Loucy (cell line): Measurements from ENCODE around the gene GCKR.
"Not testable (repeated sequence)": the region's sequence is repeated elsewhere in the genome, so short reads cannot be mapped to it uniquely, and the experiment has no call there.

Experiments
- H2AFZ ChIP-seq: fragments of 200-600 bp; sonication (generic); 2 replicates; pipeline ENCODE4 v1.6.0; 2016; ENCODE audit warnings: antibody characterized with exemption, mild to moderate bottlenecking, low read length, moderate library complexity
- H3F3A ChIP-seq: fragments of 200-600 bp; 2 replicates; pipeline ENCODE4 v1.6.0; 2016; ENCODE audit warnings: antibody characterized with exemption, low read depth, mild to moderate bottlenecking
- H3K27me3 ChIP-seq: fragments of 200-600 bp; sonication (generic); 2 replicates; pipeline ENCODE4 v1.6.1; 2014; ENCODE audit warnings: low read length, mild to moderate bottlenecking; ENCODE audit not compliant: insufficient read depth, poor library complexity, severe bottlenecking
- H3K36me3 ChIP-seq: fragments of 200-600 bp; sonication (generic); 2 replicates; pipeline ENCODE4 v1.6.1; 2016; ENCODE audit warnings: low read length; ENCODE audit not compliant: insufficient read depth
- H3K4me1 ChIP-seq: fragments of 200-600 bp; sonication (generic); 2 replicates; pipeline ENCODE4 v1.5.1; 2014; ENCODE audit warnings: low read length, mild to moderate bottlenecking; ENCODE audit not compliant: insufficient read depth, poor library complexity, severe bottlenecking
- H3K4me2 ChIP-seq: fragments of 200-600 bp; sonication (generic); 2 replicates; pipeline ENCODE4 v1.6.0; 2014; ENCODE audit warnings: antibody characterized with exemption, low read length, low read depth, mild to moderate bottlenecking; ENCODE audit not compliant: poor library complexity, severe bottlenecking
- H3K4me3 ChIP-seq: fragments of 200-600 bp; sonication (generic); 2 replicates; pipeline ENCODE4 v1.5.1; 2014; ENCODE audit warnings: low read length, mild to moderate bottlenecking, mixed read lengths; ENCODE audit not compliant: poor library complexity, severe bottlenecking
- H3K79me2 ChIP-seq: fragments of 200-600 bp; sonication (generic); 2 replicates; pipeline ENCODE4 v1.6.1; 2014; ENCODE audit warnings: low read length; ENCODE audit not compliant: insufficient read depth
- H3K9ac ChIP-seq: fragments of 200-600 bp; sonication (generic); 2 replicates; pipeline ENCODE4 v1.6.0; 2014; ENCODE audit warnings: mild to moderate bottlenecking, low read depth, low read length, moderate library complexity; ENCODE audit not compliant: poor library complexity, severe bottlenecking
- H3K9me2 ChIP-seq: fragments of 200-600 bp; sonication (generic); replicated peaks from 2 replicates; pipeline ENCODE4 v1.6.1; 2016; ENCODE audit warnings: low read depth, low read length, mixed read lengths
- H3K9me3 ChIP-seq: fragments of 200-600 bp; sonication (generic); 2 replicates; pipeline ENCODE4 v1.6.1; 2014; ENCODE audit warnings: mild to moderate bottlenecking, antibody characterized with exemption, low read length, low read depth; ENCODE audit not compliant: insufficient read depth
- H4K20me1 ChIP-seq: fragments of 200-600 bp; sonication (generic); 2 replicates; pipeline ENCODE4 v1.6.0; 2014; ENCODE audit warnings: antibody characterized with exemption, low read length, mild to moderate bottlenecking; ENCODE audit not compliant: insufficient read depth, poor library complexity, severe bottlenecking
- CTCF ChIP-seq: fragments of 200-600 bp; sonication (generic); conservative IDR thresholded peaks from 2 replicates; pipeline ENCODE4 v1.5.1; 2014; ENCODE audit warnings: mild to moderate bottlenecking, antibody characterized with exemption, low read length
- EZH2phosphoT487 ChIP-seq: fragments of 200-600 bp; IDR thresholded peaks from 2 replicates; pipeline ENCODE4 v1.6.1; 2018; ENCODE audit warnings: antibody characterized with exemption, mild to moderate bottlenecking, moderate library complexity, borderline replicate concordance

GCKR gene

GRCh38 chr2:27551514-27551913 lies 54.9 kb downstream of the GCKR start:
- Histone ChIP-seq H3K79me2 (no peaks in the 10 kb centered on the region), H3F3A (no peaks in the 10 kb centered on the region), H3K4me3 (no peak overlapping the region), H3K9me2 (no peaks in the 10 kb centered on the region), H3K4me1 (no peaks in the 10 kb centered on the region), H3K27me3 (no peaks in the 10 kb centered on the region), H3K36me3 (no peaks in the 10 kb centered on the region), H4K20me1 (no peaks in the 10 kb centered on the region), H3K4me2 (no peak overlapping the region), H3K9me3 (no peaks in the 10 kb centered on the region), H3K9ac (no peak overlapping the region), H2AFZ (no peak overlapping the region)
- TF ChIP-seq EZH2phosphoT487 (no peak), CTCF (no peak)

- no peaks in the 10 kb centered on the region for H3K27me3 ChIP-seq
- TF ChIP-seq EZH2phosphoT487 = no peak
- no peak for TF ChIP-seq CTCF
- H2AFZ ChIP-seq = no peak overlapping the region
- no peaks in the 10 kb centered on the region for H3F3A ChIP-seq
- no peak overlapping the region for H3K9ac ChIP-seq
- no peaks in the 10 kb centered on the region for H3K9me3 ChIP-seq
- H3K36me3 ChIP-seq = no peaks in the 10 kb centered on the region
- H3K79me2 ChIP-seq = no peaks in the 10 kb centered on the region
- H3K4me2 ChIP-seq = no peak overlapping the region
- H4K20me1 ChIP-seq = no peaks in the 10 kb centered on the region
- H3K9me2 ChIP-seq = no peaks in the 10 kb centered on the region
- H3K4me1 ChIP-seq = no peaks in the 10 kb centered on the region
- no peak overlapping the region for H3K4me3 ChIP-seq
These were observed 56.3 kb downstream of the GCKR start for GRCh38 chr2:27552941-27553340.

- H3K4me1 ChIP-seq, H3K79me2 ChIP-seq, H3K4me3 ChIP-seq, H3K27me3 ChIP-seq, H3F3A ChIP-seq, H3K36me3 ChIP-seq, H3K9me3 ChIP-seq, H2AFZ ChIP-seq, H3K4me2 ChIP-seq, H3K9ac ChIP-seq, H3K9me2 ChIP-seq, H4K20me1 ChIP-seq: not testable (repeated sequence)
These were observed 57.8 kb downstream of the GCKR start for GRCh38 chr2:27554451-27554850.

- no peak overlapping the region for H3K9ac ChIP-seq
- H2AFZ ChIP-seq = no peak overlapping the region
- no peaks in the 10 kb centered on the region for H3K9me2 ChIP-seq
- H3K27me3 ChIP-seq = no peaks in the 10 kb centered on the region
- H4K20me1 ChIP-seq = no peaks in the 10 kb centered on the region
- no peaks in the 10 kb centered on the region for H3K4me1 ChIP-seq
- no peak overlapping the region for H3K4me3 ChIP-seq
- TF ChIP-seq CTCF (no peak), EZH2phosphoT487 (no peak)
- no peak overlapping the region for H3K4me2 ChIP-seq
- no peaks in the 10 kb centered on the region for H3K36me3 ChIP-seq
- no peaks in the 10 kb centered on the region for H3K79me2 ChIP-seq
- H3F3A ChIP-seq = no peaks in the 10 kb centered on the region
- H3K9me3 ChIP-seq = no peaks in the 10 kb centered on the region
These were observed 62.6 kb downstream of the GCKR start for GRCh38 chr2:27559228-27559627.
